DMS53 (cell line): Measurements from ENCODE around the gene PAXX.
A peak's percentile ranks its signal among the peaks of the same experiment; 100 is the strongest.
"Not testable (repeated sequence)": the region's sequence is repeated elsewhere in the genome, so short reads cannot be mapped to it uniquely, and the experiment has no call there.

Source experiments
- DNase-seq: peaks from one replicate; lab custom pipeline; 2025; lab: John Stamatoyannopoulos, UW

PAXX gene

GRCh38 chr9:137032858-137033257, 40.6 kb downstream of the PAXX start:
- no peak for DNase-seq

GRCh38 chr9:137033481-137033880, 41.3 kb downstream of the PAXX start:
- not testable (repeated sequence) for DNase-seq

- DNase-seq: peak; percentile 73
Observed at GRCh38 chr9:137034039-137034708, 42.0 kb downstream of the PAXX start.

DNA sequence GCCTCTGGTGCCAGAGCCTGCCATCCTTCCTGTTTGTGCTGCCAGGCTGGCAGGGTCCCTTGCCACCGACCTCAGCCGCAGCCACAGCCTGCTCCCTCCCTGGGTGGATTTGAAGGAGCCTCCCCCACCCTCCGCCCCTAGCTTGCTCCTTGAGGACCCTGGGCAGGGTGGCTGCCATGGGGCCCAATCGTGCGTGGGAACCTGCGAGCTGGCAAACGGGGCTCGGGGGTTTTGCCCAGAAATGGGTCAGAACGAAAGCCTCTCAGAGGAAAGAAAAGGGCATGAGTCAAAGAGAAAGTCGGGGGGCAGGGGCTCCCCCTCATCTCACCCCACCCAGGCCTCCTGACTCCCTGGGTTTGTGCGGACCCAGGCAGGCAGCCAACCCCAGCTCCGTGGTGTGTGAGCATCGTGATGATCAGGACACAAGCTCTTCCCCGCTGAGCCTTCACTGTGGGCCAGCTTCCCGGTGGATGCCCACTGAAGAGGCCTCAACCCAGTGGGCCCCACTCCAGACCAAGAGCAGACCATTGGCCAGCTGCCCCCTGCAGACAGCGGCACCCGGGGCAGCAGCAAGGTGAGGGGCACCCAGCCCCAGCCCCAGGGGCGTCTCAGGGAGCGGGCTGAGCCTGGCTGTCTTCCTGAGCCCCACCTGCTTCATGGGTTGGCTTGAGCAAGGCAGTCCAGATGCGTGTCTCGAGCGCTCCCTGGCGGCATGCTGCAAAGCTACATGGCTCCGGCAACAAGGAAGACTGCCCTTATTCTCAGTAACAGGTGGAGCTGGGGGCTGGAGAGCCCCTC, 42.7 kb downstream of the PAXX start:
- peak; percentile 93 for DNase-seq

DNA sequence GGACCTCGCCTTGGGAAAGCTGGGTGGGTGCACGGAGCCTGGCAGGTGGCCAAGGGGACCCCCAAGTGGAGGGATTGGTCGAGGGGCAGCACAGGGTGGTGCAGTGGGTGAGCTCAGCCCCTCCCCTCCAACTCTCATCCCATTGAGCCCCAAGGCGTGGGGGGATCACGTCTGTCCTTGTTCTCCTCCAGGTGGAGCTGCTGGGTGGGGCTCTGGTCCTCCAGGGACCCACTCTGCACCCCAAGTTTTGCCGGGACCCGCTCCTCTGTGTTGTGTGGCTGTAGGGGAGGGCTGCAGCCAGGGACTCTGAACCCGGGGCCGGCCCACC, 43.2 kb downstream of the PAXX start:
- DNase-seq: no peak

GRCh38 chr9:137035937-137036336, 43.7 kb downstream of the PAXX start:
- no peak for DNase-seq

- no peak for DNase-seq
Observed at GRCh38 chr9:137037035-137037434, 44.8 kb downstream of the PAXX start.

DNA sequence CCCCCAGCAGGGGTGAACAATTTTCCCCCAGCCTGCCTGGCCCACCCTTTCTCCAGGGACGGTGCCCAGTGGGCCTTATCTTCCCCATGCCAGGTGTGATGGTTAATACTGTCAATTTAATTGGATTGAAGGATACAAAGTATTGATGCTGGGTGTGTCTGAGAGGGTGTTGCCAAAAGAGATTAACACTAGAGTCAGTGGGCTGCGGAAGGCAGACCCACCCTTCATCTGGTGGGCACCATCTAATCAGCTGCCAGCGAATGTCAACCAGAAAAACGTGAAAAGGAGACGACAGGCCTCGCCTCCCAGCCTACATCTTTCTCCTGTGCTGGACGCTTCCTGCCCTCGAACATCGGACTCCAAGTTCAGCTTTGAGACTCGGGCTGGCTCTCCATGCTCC, 45.3 kb downstream of the PAXX start:
- DNase-seq: no peak

DNA sequence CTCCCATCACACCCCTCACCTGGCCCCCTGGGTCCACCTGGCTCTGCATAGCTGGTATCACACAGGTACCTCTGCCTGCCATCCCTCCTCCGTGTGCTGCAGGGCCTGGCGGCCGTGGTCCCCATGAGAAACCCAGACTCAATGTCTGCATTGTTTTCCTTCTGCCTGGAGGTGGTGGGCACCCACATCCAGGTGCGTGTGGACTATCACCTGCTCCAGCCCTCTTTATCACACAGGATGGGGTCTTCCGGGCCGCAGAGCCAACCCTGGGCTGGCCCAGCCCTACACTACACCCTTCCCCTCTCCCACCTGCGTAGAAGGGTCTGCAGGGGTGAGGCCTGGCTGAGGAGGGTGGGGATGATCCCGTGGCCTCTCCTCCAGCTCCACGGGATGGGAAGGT, 46.7 kb downstream of the PAXX start:
- no peak for DNase-seq

- DNase-seq: no peak
Observed at GRCh38 chr9:137039611-137040366, 47.6 kb downstream of the PAXX start.

GRCh38 chr9:137040568-137040967, 48.3 kb downstream of the PAXX start:
- DNase-seq: no peak

DNA sequence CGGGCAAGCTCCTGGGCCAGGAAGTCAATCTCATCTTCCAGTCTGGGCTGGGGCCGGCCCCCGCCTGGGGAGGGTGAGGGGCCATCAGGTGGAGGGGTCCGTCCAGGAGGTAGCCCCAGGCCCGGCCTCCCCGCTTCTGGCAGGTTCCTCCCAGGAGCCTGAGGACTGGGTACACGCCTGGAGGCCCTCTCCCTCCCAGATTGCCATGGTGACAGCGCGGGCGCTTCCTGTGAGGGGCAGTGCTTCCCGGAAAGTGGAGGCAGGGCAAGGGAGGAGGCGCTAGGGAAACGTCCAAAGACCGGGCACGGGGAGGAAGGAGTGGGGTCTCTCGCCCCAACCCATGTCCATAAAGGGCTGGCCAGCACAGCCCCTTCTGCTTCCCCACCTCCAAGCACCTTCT, 48.9 kb downstream of the PAXX start:
- no peak for DNase-seq

- DNase-seq: no peak
Observed at GRCh38 chr9:137042751-137043727, 50.8 kb downstream of the PAXX start.
